ENCODE results near the gene TANGO2. TPM values are rescaled to one million over a fixed set of nuclear protein-coding genes. Genes with fewer than 3 reads are reported as not detected.

Gene TANGO2
- total and polyA plus RNA-seq, 9 of the 15 experiments (the other 6 are each of a cell fraction or from before 2014, with no cell fraction given): 15.5 to 94.9 (median 70.1) TPM

GRCh38 chr22:20011123-20011992 lies 9.6 kb upstream of the TANGO2 start (continued):
- TF ChIP-seq DACH1 (IDR thresholded peaks at IDR 0.05; ENCODE audit: partially characterized antibody) (no peak), ID3 (CRISPR knock-in tag; IDR thresholded peaks at IDR 0.05) (no peak), ID3 (tag; IDR thresholded peaks at IDR 0.05) (no peak), BRCA1 (IDR thresholded peaks at IDR 0.05) (no peak), BRCA1 (CRISPR knock-in tag; IDR thresholded peaks at IDR 0.05) (no peak), ATF3 (IDR thresholded peaks at IDR 0.05) (no peak), ATF3 (CRISPR knock-in tag; conservative IDR thresholded peaks at IDR 0.05) (no peak), POLR2AphosphoS5 (IDR thresholded peaks at IDR 0.05; ENCODE audit: control insufficient read depth, insufficient read depth, low read depth, low read length) (no peak), CREBBP (IDR thresholded peaks at IDR 0.05; ENCODE audit: low read depth, low read length) (no peak), RNF219 (CRISPR knock-in tag; IDR thresholded peaks at IDR 0.05) (0 out of 2 replicates have a peak, but pooled peaks have one; percentile 18), ZNF232 (CRISPR knock-in tag; IDR thresholded peaks at IDR 0.05) (no peak), FOXJ3 (CRISPR knock-in tag; IDR thresholded peaks at IDR 0.05) (no peak), HCFC1 (IDR thresholded peaks at IDR 0.05; ENCODE audit: low read depth, low read length) (no peak), UBTF (IDR thresholded peaks at IDR 0.05; ENCODE audit: borderline replicate concordance in 1 of 2, low read depth in 2 of 2, low read length in 2 of 2) (0 out of 4 replicates have a peak, but pooled peaks of 1 of the 2 experiments have one; percentile 17), PURB (CRISPR knock-in tag; IDR thresholded peaks at IDR 0.05; ENCODE audit: low read depth) (no peak), ZFP36 (IDR thresholded peaks at IDR 0.05; ENCODE audit: low read depth, low read length, partially characterized antibody) (no peak), ZNF175 (CRISPR knock-in tag; IDR thresholded peaks at IDR 0.05; ENCODE audit: low read depth) (no peak), BCOR (IDR thresholded peaks at IDR 0.05) (no peak), MTA1 (IDR thresholded peaks at IDR 0.05; ENCODE audit: borderline replicate concordance) (no peak), CBX3 (IDR thresholded peaks at IDR 0.05; ENCODE audit: borderline replicate concordance in 1 of 2, low read length in 2 of 2) (no peak)
- TF ChIP-seq, protein P1, sequence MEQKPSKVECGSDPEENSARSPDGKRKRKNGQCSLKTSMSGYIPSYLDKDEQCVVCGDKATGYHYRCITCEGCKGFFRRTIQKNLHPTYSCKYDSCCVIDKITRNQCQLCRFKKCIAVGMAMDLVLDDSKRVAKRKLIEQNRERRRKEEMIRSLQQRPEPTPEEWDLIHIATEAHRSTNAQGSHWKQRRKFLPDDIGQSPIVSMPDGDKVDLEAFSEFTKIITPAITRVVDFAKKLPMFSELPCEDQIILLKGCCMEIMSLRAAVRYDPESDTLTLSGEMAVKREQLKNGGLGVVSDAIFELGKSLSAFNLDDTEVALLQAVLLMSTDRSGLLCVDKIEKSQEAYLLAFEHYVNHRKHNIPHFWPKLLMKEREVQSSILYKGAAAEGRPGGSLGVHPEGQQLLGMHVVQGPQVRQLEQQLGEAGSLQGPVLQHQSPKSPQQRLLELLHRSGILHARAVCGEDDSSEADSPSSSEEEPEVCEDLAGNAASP (IDR thresholded peaks at IDR 0.05): no peak

Data from K562 (cell line).